ENCODE results near the gene DBF4B. TPM values are rescaled to one million over a fixed set of nuclear protein-coding genes. Genes with fewer than 3 reads are reported as not detected.

Gene DBF4B
- total and polyA plus RNA-seq, 2 of the 13 experiments (the other 11 are each of a cell fraction or from before 2014, with no cell fraction given): 11.7 to 13.2 TPM

DNA sequence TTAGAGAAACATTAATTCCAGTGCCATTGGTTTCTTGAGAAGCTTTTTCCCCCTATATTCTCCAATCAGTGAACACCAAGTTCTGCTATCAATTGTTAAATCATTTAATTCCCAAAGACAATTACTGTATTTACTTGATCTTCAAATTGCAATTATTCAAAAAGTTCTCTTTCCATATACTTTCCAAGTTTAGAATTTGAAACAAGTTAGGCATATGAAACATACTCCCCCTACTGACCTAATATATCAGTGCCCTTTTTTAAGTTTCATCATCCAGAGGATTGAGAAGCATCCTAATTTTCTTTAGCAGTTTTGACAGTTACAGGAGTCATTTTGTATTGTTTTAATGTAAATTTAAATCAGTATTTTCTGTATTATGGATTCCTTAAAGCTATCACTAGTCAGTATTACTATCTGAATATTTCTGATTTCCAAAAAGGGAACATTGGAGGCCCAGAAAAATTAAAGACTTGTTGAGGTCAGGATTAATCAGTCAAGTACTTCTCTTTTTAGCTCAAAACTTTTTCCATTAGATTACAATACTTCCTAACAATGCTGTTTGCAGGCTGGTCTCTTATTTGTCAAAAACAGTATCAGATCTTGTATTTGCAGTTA, 35.9 kb upstream of the DBF4B start:
- in situ Hi-C loops (cut with HindIII; ENCODE audit: extremely low pct_ligation_motif_present, low pct_unique_long_range_greater_than_20kb) (loop anchor here (10.0 kb wide), 1 partner anchor 138 kb away; no protein-coding TSS in a partner anchor), intact Hi-C loops (cut with micrococcal nuclease; ENCODE audit: unreplicated experiment) (loop anchor here (1.0 kb wide), 1 partner anchor 139 kb away; no protein-coding TSS in a partner anchor)
- Histone ChIP-seq H3K9me3 (ENCODE audit: low read length) (no peaks in the 10 kb centered on the region), H3K36me3 (replicated peaks in 1 of 2; ENCODE audit: control insufficient read depth in 1 of 2, insufficient read depth in 2 of 2, low read length in 2 of 2) (no peaks in the 10 kb centered on the region; a peak in 1 of 5 replicates), H3K27me3 (ENCODE audit: control insufficient read depth in 1 of 2, insufficient read depth in 2 of 2, low read length in 2 of 2) (no peaks in the 10 kb centered on the region), H3K27ac (ENCODE audit: extremely low read length, insufficient read depth, low read length) (no peak overlapping the region), H3K79me2 (ENCODE audit: insufficient read depth, low read length) (no peaks in the 10 kb centered on the region), H3K4me2 (ENCODE audit: low read depth, low read length) (no peak overlapping the region), H4K20me1 (ENCODE audit: insufficient read depth, low read length) (no peaks in the 10 kb centered on the region), H3K9ac (ENCODE audit: insufficient read depth, low read depth, low read length) (no peak overlapping the region), H3K4me3 (replicated peaks in 1 of 3; ENCODE audit: insufficient read depth in 1 of 3, low read depth in 2 of 3, low read length in 3 of 3) (no peak overlapping the region), H3K4me1 (ENCODE audit: insufficient read depth, low read length) (no peaks in the 10 kb centered on the region), H2AFZ (ENCODE audit: low read length) (no peak overlapping the region)
- ChIA-PET CTCF (ENCODE audit: low intra/inter-chr PET ratio, low total read pairs) (interaction anchor here (3.7 kb wide), 1 partner anchor 138 kb away, joined by 30 read pairs; no protein-coding TSS in a partner anchor), POLR2A (no interaction called here)
- FAIRE-seq (no peak), DNase-seq (ENCODE audit: low spot score) (peak; percentile 27), ATAC-seq (peak; percentile 49; the same call in 1 of the 3 replicates)
- no TSS peak for BruUV-seq (replicated peaks)
- TF ChIP-seq IRX3 (CRISPR knock-in tag; IDR thresholded peaks at IDR 0.05; ENCODE audit: borderline replicate concordance, low read depth): no peak
- no peak for TF ChIP-seq ZNF317 (CRISPR knock-in tag; IDR thresholded peaks at IDR 0.05)
- TF ChIP-seq, protein P1, sequence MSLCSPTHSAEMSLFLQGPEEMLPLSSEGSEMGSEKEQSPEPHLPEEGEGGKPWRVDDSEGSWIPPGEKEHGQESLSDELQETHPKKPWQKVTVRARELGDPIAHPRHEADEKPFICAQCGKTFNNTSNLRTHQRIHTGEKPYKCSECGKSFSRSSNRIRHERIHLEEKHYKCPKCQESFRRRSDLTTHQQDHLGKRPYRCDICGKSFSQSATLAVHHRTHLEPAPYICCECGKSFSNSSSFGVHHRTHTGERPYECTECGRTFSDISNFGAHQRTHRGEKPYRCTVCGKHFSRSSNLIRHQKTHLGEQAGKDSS (CRISPR knock-in tag; IDR thresholded peaks at IDR 0.05; ENCODE audit: borderline replicate concordance, low read depth): no peak
- no peak for TF ChIP-seq ZNF496 (CRISPR knock-in tag; IDR thresholded peaks at IDR 0.05; ENCODE audit: insufficient replicate concordance)
- peak; percentile 54 for TF ChIP-seq CEBPG (CRISPR knock-in tag; IDR thresholded peaks at IDR 0.05)
- peak; percentile 56 for TF ChIP-seq SMC3 (IDR thresholded peaks at IDR 0.05; ENCODE audit: low read length)
- TF ChIP-seq ZBTB1 (CRISPR knock-in tag; IDR thresholded peaks at IDR 0.05; ENCODE audit: borderline replicate concordance): no peak
- no peak for TF ChIP-seq NFKB2 (CRISPR knock-in tag; IDR thresholded peaks at IDR 0.05; ENCODE audit: borderline replicate concordance)
- no peak for TF ChIP-seq FOXA1 (IDR thresholded peaks at IDR 0.05)
- TF ChIP-seq FOXA1 (CRISPR knock-in tag; IDR thresholded peaks at IDR 0.05): no peak
- TF ChIP-seq KLF15 (CRISPR knock-in tag; IDR thresholded peaks at IDR 0.05; ENCODE audit: borderline replicate concordance): no peak
- TF ChIP-seq, protein P2, sequence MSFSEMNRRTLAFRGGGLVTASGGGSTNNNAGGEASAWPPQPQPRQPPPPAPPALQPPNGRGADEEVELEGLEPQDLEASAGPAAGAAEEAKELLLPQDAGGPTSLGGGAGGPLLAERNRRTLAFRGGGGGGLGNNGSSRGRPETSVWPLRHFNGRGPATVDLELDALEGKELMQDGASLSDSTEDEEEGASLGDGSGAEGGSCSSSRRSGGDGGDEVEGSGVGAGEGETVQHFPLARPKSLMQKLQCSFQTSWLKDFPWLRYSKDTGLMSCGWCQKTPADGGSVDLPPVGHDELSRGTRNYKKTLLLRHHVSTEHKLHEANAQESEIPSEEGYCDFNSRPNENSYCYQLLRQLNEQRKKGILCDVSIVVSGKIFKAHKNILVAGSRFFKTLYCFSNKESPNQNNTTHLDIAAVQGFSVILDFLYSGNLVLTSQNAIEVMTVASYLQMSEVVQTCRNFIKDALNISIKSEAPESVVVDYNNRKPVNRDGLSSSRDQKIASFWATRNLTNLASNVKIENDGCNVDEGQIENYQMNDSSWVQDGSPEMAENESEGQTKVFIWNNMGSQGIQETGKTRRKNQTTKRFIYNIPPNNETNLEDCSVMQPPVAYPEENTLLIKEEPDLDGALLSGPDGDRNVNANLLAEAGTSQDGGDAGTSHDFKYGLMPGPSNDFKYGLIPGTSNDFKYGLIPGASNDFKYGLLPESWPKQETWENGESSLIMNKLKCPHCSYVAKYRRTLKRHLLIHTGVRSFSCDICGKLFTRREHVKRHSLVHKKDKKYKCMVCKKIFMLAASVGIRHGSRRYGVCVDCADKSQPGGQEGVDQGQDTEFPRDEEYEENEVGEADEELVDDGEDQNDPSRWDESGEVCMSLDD (CRISPR knock-in tag; IDR thresholded peaks at IDR 0.05; ENCODE audit: borderline replicate concordance): no peak
- peak; percentile 22; the same call in 1 of the 2 replicates for TF ChIP-seq RAD21 (CRISPR knock-in tag; IDR thresholded peaks at IDR 0.05)
- TF ChIP-seq, protein P3, sequence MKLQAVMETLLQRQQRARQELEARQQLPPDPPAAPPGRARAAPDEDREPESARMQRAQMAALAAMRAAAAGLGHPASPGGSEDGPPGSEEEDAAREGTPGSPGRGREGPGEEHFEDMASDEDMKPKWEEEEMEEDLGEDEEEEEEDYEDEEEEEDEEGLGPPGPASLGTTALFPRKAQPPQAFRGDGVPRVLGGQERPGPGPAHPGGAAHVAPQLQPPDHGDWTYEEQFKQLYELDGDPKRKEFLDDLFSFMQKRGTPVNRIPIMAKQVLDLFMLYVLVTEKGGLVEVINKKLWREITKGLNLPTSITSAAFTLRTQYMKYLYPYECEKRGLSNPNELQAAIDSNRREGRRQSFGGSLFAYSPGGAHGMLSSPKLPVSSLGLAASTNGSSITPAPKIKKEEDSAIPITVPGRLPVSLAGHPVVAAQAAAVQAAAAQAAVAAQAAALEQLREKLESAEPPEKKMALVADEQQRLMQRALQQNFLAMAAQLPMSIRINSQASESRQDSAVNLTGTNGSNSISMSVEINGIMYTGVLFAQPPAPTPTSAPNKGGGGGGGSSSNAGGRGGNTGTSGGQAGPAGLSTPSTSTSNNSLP (IDR thresholded peaks at IDR 0.05; ENCODE audit: low read depth, low read length): 0 out of 2 replicates have a peak, but pooled peaks have one; percentile 41
- TF ChIP-seq NCOA5 (CRISPR knock-in tag; IDR thresholded peaks at IDR 0.05): no peak
- TF ChIP-seq ZNF567 (CRISPR knock-in tag; IDR thresholded peaks at IDR 0.05; ENCODE audit: borderline replicate concordance): no peak
- no peak for TF ChIP-seq ZNF232 (CRISPR knock-in tag; IDR thresholded peaks at IDR 0.05; ENCODE audit: borderline replicate concordance)
- no peak for TF ChIP-seq TBL1XR1 (IDR thresholded peaks at IDR 0.05; ENCODE audit: borderline replicate concordance, low read length, partially characterized antibody)

Measured in HepG2 (cell line).